Gastroesophageal sphincter (tissue), 4 donors: ENCODE data around the gene TCHH. TPM values are rescaled to one million over a fixed set of nuclear protein-coding genes. Genes with fewer than 3 reads are reported as not detected.
A peak's percentile ranks its signal among the peaks of the same experiment; 100 is the strongest.
"Not testable (repeated sequence)": the region's sequence is repeated elsewhere in the genome, so short reads cannot be mapped to it uniquely, and the experiment has no call there.

Source experiments
- ATAC-seq: fragments of 150-250 bp; one replicate; pipeline ENCODE4 v1.9.1; 2016; ENCODE audit warnings: mild to moderate bottlenecking, moderate library complexity
- H3K27ac ChIP-seq, 4 donors: fragments of 200-600 bp; sonication (generic) in 3 of 4; 1 replicate in 3 of 4; 2 replicates in 1 of 4; pipeline ENCODE4 v1.5.1; 2016 to 2019
- H3K27me3 ChIP-seq: fragments of 200-600 bp; sonication (generic); one replicate; pipeline ENCODE4 v1.5.1; 2019
- H3K36me3 ChIP-seq, 2 donors: fragments of 200-600 bp; sonication (generic); one replicate each; pipeline ENCODE4 v1.5.1; 2019; ENCODE audit warnings: control low read depth in 1 of 2
- H3K4me1 ChIP-seq, 3 donors: fragments of 200-600 bp; sonication (generic); 1 replicate in 2 of 3; 2 replicates in 1 of 3; pipeline ENCODE4 v1.5.1; 2016 to 2019; ENCODE audit warnings: control low read depth in 2 of 3
- H3K4me3 ChIP-seq, 2 donors: fragments of 200-600 bp; sonication (generic); one replicate each; pipeline ENCODE4 v1.5.1; 2019; ENCODE audit warnings: mild to moderate bottlenecking in 1 of 2, moderate library complexity in 1 of 2
- H3K9me3 ChIP-seq, 3 donors: fragments of 200-600 bp; sonication (generic); one replicate each; pipeline ENCODE4 v1.5.1; 2017 to 2019; ENCODE audit warnings: control low read depth in 2 of 3
- CTCF ChIP-seq, 4 experiments: fragments of 200-600 bp in 2 of 4; fragments of 450-650 bp in 2 of 4; sonication (generic) in 1 of 4; IDR thresholded peaks; one replicate each; pipeline ENCODE4 v1.5.1; 2017 to 2019; ENCODE audit warnings: antibody characterized with exemption in 4 of 4, mild to moderate bottlenecking in 2 of 4, moderate library complexity in 2 of 4
- EP300 ChIP-seq: sonication (generic); formaldehyde crosslinking; IDR thresholded peaks from one replicate; pipeline ENCODE4 v1.6.1; 2017; ENCODE audit warnings: antibody characterized with exemption, mild to moderate bottlenecking
- POLR2A ChIP-seq, 2 donors: fragments of 450-650 bp; IDR thresholded peaks; one replicate each; pipeline ENCODE4 v1.6.1; 2017; ENCODE audit warnings: antibody characterized with exemption in 2 of 2, mild to moderate bottlenecking in 2 of 2, moderate library complexity in 1 of 2
- POLR2AphosphoS5 ChIP-seq: sonication (generic); formaldehyde crosslinking; IDR thresholded peaks from one replicate; pipeline ENCODE4 v1.6.1; 2017; ENCODE audit warnings: antibody characterized with exemption
- WGBS, 2 donors: methylation state at CpG; one replicate each; pipeline ENCODE4 v1.1.5; 2018; ENCODE audit warnings: low coverage in 1 of 2; 5-methylcytosine and 5-hydroxymethylcytosine counted together
- total RNA-seq, 4 donors: library from RNA; depleted of rRNA; stranded (reverse); fragments of >200 nt; gene quantifications; one replicate each; pipeline ENCODE4 v1.1.0, GENCODE V29; 2016

TCHH gene
- total RNA-seq, 4 donors from 2014 or later = 0.05 to 0.54 (median 0.17) TPM

GRCh38 chr1:152145769-152146168 is 30.5 kb upstream of the TCHH start:
- peaks cover 0 to 21% (median 0%) of the 10 kb centered on the region in 3 donors for H3K9me3 ChIP-seq
- H3K27ac ChIP-seq = no peak overlapping the region
- H3K36me3 ChIP-seq = no peaks in the 10 kb centered on the region
- 69 to 85% methylated on average over 4 of the region's 4 CpGs for WGBS, 2 donors
- no peaks in the 10 kb centered on the region for H3K4me1 ChIP-seq
- no peak for ATAC-seq
- no peak overlapping the region for H3K4me3 ChIP-seq
- H3K27me3 ChIP-seq = peaks cover 22% of the 10 kb centered on the region
- TF ChIP-seq POLR2A (IDR thresholded peaks at IDR 0.05) (no peak), CTCF (IDR thresholded peaks at IDR 0.05) (no peak), POLR2AphosphoS5 (no peak), EP300 (no peak)

DNA sequence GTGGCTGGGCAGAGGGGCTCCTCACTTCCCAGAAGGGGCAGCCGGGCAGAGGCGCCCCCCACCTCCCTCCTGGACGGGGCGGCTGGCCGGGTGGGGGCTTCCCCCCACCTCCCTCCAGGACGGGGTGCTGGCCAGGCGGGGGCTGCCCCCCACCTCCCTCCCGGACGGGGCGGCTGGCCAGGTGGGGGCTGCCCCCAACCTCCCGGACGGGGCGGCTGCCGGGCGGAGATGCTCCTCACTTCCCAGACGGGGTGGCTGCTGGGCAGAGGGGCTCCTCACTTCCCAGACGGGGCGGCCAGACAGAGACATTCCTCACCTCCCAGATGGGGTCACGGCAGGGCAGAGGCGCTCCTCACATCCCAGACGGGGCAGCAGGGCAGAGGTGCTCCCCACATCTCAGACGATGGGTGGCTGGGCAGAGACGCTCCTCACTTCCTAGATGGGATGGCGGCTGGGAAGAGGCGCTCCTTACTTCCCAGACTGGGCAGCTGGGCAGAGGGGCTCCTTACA is 29.5 kb upstream of the TCHH start:
- H3K27ac ChIP-seq, H3K36me3 ChIP-seq, ATAC-seq, H3K4me3 ChIP-seq, H3K4me1 ChIP-seq: not testable (repeated sequence)
- peaks cover 0 to 21% (median 0%) of the 10 kb centered on the region in 3 donors for H3K9me3 ChIP-seq
- peaks cover 26% of the 10 kb centered on the region for H3K27me3 ChIP-seq
- no CpG with 5 or more reads among the region's 25 CpGs for WGBS, 2 donors

DNA sequence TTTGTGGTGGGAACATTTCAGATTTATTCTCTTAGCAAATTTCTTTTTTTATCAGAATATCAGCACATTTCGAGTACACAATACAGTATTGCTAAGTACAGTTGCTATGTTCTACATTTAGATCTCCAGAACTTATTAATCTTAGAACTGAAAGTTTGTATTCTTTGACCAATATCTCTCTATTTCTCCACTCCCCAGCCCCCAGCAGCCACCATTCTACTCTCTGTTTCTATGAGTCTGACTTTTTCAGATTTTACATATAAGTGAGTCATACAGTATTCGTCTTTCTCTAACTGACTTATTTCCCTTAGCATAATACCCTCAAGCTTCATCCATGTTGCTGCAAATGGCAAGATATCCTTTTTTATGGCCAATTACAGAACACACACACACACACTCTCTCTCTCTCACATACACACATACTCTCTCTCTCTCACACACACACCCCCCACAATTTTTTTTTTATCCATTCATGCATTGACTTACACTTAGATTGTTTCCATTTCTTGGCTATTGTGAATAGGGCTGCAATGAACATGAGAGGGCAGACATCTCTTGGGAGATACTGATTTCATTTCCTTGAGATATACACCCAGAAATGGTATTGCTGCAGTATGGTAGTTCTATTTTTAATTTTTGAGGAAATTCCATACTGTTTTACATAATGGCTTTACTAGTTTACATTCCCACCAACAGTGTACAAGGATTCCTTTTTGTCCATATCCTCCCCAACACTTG is 28.1 kb upstream of the TCHH start:
- Histone ChIP-seq H3K36me3 (no peaks in the 10 kb centered on the region), H3K4me3 (no peak overlapping the region), H3K27me3 (peaks cover 26% of the 10 kb centered on the region), H3K9me3 (peaks cover 0 to 13% (median 0%) of the 10 kb centered on the region in 3 donors), H3K27ac (no peak overlapping the region), H3K4me1 (no peaks in the 10 kb centered on the region)
- WGBS, 2 donors = 58 to 63% methylated on average over 2 of the region's 2 CpGs
- no peak for ATAC-seq
- no peak for TF ChIP-seq POLR2A (IDR thresholded peaks at IDR 0.05)
- no peak for TF ChIP-seq POLR2AphosphoS5
- TF ChIP-seq EP300 = no peak
- TF ChIP-seq CTCF (IDR thresholded peaks at IDR 0.05) = no peak

DNA sequence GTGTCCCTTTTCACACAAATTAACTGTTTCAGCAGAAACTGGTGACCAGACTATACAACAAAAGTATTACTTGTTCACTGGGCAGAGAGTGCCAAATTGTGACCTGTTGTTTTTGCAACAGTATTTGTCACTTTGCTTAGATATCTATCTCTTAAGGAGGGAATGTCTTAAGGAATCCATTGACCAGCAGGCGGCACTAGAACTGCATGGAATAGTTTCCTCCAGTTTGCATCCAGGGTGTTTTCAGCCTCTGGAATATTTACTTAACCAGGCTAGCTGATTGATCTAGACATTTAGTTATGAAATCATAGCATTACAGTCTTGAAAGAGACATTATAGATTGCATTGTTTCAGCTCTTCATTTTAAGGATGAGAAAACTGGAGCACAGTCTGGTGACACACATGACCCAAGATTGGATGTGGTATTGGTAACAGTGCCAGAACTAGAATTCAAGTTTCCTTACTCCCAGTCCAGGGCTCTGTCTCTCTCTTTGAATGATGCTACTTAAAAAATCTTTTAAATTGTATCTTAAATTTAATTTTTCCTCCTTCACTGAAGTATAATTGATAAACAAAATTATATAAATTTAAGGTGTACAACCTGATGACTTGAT is 26.8 kb upstream of the TCHH start:
- no peak for ATAC-seq
- no peak overlapping the region for H3K4me3 ChIP-seq
- no peaks in the 10 kb centered on the region for H3K4me1 ChIP-seq
- TF ChIP-seq EP300 = no peak
- peak in 3 of 4 experiments; percentile 59 to 72 (median 67) for TF ChIP-seq CTCF (IDR thresholded peaks at IDR 0.05)
- no peaks in the 10 kb centered on the region for H3K36me3 ChIP-seq
- peaks cover 0 to under 1% (median 0%) of the 10 kb centered on the region in 3 donors for H3K9me3 ChIP-seq
- H3K27ac ChIP-seq = no peak overlapping the region
- H3K27me3 ChIP-seq = peaks cover 15% of the 10 kb centered on the region
- 0% methylated on average over 1 of the region's 1 CpG for WGBS, 2 donors

DNA sequence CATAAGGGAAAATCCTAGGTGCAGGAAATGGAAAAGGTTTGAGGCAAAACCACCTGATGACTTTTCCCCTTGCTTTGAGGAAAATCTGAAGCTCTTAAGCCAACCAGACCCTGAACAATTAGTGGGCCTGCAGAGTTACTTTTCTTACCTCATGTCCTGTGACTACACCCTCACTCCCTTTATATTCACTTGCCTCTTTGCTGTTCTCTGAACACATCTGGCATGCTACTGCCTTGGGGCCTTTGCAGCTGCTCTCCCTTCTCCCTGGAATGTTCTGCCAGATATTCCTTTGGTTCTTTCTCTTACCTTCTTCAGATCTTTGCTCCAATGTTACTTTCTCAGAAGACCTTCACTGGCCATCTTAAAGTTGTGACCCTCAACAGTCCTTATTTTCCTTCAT is 22.0 kb upstream of the TCHH start:
- H3K9me3 ChIP-seq = peaks cover 0 to 17% (median 0%) of the 10 kb centered on the region in 3 donors
- TF ChIP-seq POLR2A (IDR thresholded peaks at IDR 0.05) = no peak
- no peak for TF ChIP-seq EP300
- no peak for TF ChIP-seq CTCF (IDR thresholded peaks at IDR 0.05)
- no peak for TF ChIP-seq POLR2AphosphoS5
- H3K4me1 ChIP-seq = no peaks in the 10 kb centered on the region
- no peak overlapping the region for H3K4me3 ChIP-seq
- no peak for ATAC-seq
- peaks cover 9% of the 10 kb centered on the region for H3K27me3 ChIP-seq
- no peak overlapping the region for H3K27ac ChIP-seq
- H3K36me3 ChIP-seq = no peaks in the 10 kb centered on the region
